Left colon (tissue), 2 donors: Measurements from ENCODE around the gene GALNT12. TPM values are rescaled to one million over a fixed set of nuclear protein-coding genes. Genes with fewer than 3 reads are reported as not detected.

ENCODE experiments used
- ATAC-seq: fragments of 200-7000 bp; cut with Tn5 transposase; one replicate; pipeline ENCODE4 v1.9.1; 2020; ENCODE audit warnings: mild to moderate bottlenecking, moderate library complexity
- DNase-seq, 2 donors: peaks; one replicate each; pipeline ENCODE4 v3.0.0-alpha.2; 2020
- intact Hi-C, 2 donors: fragments of 100-400 bp; cut with DNase I in 1 of 2; cut with micrococcal nuclease in 1 of 2; formaldehyde crosslinking; loops; one replicate each; pipeline versions ENCODE4 v1.11.2 to v1.14.0; 2022; cut with DNase I, micrococcal nuclease
- total RNA-seq, 2 donors: library from RNA; stranded (reverse); fragmentation: NEBNext Ultra II Directional; extraction: Animal tissue kit (Norgen Biotek cat#: 25700); gene quantifications; one replicate each; pipeline ENCODE4 v1.2.1, GENCODE V29; 2021
- donor health status: DM: no; HTN: no; CAD: no.
- donor health status: DM: yes; HTN: yes; CAD: no.

The GALNT12 gene
- total RNA-seq, 2 donors from 2014 or later: 115 to 156 TPM

DNA sequence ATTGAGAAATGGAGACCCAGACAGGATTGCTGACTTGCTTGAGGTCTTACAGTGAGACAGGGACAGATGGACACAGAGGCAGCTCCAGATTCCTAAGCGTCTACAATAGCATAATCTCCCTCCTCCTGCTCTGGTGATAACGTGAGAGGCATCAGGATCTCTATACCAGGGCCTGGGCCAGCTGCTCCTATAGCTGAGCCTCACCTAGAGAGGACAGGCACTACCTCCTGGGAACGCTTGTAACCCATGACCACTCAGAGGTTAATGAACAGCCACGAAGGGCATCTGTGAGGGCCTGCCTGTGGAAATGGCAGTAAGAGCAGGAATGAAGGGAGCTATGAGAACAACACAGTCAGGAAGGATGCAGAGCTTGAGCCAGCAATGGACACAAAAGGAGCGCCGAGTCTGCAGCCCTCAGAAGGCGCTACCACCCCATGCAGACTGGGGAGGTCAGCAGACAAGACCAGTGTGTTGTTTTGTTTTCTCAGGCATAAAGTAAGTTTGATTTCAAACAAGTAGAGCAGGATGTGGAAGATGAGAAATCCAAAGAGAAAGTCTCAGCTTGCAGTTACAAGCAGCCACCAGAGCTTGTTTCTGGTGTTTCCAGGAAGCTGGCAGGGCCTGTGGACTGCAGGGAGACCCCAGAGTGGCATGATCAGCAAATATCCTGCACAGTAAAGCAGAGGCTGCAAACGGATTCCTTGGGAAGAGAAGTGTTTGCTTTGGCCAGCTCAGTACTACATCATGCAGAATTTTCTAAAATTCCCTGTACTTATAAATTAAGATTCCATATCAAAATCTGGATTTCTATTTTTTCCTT lies 28.5 kb upstream of the GALNT12 start:
- intact Hi-C loops: loop anchor here in 1 of 2 donors (10.0 kb wide), 1 partner anchor 464 kb away; no protein-coding TSS in a partner anchor
- ATAC-seq: peak; percentile 30

DNA sequence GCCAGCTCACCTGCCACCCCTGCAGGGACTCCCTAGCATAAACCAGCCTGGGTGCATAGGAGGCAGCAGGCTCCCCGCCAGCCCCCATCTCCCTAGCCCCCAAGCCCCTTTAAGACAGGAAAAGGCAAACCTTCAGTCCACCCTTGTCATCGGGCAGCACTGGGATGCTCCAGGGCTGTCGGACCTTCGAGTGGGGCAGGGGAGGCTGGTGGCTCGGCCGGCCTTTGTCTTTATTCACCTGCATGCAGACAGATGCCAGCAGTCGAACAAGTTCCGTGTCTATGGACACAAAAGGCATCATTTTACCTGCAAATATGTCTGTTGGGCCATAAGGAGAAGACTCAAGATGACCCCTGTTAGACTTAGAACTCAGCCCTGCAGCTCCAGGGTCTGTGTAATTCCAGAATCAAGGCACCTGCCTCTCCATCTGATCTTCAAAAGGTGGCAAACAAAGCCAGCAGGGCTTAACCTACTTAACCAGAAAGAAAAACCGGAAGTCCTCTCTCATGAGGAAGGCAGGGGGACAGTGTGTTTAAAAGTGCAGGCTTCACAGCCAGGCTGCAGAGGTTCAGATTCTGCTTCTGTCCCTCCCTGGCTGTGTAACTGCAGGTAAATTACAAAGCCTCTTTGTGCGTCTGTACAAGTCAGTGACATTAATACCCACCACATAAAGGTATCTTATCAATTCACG lies 27.3 kb upstream of the GALNT12 start:
- no peak for ATAC-seq
- DNase-seq: no peak
- intact Hi-C loops: no loop called here

More for the DNA sequence above, 28.5 kb upstream of the GALNT12 start:
- DNase-seq: no peak

DNA sequence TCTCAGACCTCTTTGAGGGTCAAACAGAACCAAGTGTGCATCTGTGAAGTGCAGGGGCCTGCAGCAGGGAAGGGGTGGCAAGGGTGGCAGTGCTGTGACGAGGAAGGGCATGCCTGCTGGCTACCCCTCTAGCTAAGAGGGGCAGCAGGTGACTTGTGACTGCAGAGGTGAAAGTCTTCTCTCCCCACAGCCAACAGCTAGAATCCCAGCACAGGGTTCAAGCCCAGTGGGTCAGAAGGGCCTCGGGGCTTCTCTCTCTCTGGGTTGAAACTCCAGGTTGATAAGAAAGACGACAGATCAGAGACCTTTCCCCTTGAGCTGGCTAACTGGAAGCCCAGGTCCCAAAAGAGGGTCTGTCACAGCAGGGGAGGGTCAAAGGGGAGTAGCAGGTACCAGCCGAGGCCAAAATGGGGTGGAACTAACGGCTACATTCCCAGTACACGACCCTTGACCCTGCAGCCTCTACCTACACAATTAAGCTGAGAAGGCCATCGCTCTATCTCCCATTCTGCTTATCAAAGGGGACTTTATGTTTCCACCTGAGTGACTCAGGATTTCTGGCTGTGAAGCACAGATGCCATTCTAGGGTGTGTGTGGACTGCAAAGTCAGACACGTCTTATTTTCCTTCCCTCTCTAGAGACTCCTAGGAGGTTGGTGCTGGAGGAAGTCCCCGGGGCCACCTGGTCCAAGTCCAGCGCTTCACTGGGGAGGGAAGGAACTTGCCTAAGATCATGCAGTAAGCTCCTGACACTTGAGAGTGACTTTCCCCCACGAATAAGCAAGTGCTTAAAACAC lies 25.7 kb upstream of the GALNT12 start:
- ATAC-seq (peak; percentile 92), DNase-seq (peak in 1 of 2 donors; percentile 80)
- intact Hi-C loops: no loop called here

DNA sequence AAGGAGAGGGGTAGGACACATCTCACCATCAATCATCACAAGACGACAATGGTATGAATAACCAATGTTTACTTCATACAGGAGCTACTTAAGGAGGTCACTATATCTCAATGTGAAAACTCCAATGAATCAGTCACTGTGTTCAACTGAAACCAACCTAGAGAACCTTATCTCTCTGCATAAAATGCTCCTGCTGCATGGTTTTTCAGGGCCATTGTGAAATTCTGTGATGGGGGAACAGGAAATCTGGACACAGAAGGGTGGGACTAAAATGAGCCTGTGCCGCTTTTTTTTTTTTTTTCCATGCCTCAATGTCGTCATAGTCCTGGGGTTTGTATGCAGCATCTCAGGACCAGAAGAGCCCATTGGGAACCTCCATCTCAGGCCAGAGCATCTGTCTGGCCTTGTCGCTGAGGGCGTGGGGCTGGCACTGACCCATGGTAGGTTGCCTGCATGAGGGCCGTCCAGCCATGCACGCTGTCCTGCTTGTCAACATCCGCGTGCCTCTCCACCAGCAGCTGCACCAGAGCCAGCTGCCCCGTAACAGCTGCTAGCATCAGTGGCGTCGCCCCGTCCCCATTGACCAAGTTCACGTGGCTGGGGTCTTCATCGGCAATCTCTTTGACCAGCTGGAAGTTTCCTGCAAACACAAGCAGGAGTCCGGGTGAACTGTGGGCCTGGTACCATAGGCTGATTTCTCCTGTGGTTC lies 23.8 kb upstream of the GALNT12 start:
- intact Hi-C loops: no loop called here
- no peak for ATAC-seq
- no peak for DNase-seq

DNA sequence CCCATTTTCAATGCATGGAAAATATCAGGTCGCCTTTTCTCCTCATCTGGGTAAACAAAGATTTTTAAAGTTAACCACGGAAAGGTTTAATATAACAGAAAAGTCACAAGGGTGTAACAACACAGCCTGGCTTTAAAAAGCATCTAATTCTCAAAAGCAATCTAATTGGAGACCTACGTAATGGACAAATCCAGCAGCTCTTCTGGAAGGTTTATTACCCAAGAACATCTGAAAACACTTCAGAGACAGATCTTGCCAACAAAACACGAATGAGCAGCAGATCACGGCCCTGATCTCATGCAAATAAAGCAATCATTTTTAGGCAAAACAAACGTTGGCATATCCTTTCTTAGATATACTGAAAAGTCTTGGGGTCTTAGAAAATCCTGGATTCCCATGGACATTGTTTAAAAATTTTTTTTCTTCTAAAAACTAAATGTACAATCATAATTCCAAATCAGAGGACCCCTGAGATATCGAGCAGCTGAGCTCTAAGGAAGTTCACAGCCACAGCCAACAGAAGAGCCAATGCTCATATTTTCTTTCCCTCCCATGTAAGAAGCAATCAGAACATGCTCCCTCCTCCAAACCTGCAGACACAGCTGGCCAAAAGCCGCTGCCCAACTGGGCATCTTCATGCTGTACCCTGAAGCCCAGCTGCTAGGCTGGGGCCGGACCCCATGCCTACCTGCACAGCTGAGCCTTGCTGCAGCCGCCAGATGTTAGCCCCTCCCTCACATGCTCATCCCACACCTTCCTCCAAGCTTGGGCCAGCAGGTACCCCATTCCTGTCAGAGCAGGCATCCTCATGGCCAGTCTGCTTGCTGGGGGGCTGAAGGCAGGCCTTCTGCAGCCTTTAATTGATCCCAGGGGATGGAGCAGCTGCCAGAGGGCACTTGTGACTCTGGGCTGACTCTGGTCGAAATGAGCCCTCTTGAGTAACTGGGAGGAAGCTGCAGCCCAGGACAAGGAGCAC lies 22.4 kb upstream of the GALNT12 start:
- DNase-seq (no peak), ATAC-seq (no peak)
- intact Hi-C loops: no loop called here

DNA sequence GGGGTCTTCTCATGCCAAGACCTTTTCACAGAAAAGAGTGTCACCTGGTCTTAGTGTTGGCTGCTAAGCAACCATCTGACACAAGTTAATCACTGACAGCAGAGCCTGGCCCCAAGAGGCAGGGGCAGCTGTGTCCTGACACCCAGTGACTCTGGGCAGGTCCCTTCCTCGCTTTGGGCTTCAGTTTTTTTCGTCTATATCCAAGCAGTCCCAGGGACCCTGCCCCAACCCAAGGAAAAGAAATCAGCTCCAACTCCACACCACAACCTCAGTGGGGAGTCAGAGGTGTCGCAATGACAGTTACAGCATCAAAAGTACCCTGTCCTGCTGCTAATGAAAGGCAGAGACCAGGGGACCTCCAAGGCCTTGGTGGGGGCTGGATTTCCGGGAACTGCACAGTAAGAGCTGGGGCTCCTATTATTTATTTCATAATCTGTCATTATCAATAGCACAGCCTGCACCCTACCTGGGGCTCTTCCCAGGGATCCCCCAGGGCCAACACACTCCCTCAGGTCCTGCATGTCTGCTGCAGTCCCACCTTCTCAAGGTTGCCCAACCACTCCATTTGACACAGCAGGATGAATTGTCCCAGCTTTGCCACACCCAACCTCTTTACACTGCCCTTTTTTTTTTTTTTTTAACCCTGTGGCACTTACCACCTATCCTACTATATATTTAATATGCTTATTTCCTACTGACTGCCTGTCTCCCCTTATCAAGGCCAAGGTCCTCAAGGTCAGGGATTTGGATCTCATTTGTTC lies 20.5 kb upstream of the GALNT12 start:
- ATAC-seq: peak; percentile 66
- intact Hi-C loops: no loop called here
- DNase-seq: no peak

DNA sequence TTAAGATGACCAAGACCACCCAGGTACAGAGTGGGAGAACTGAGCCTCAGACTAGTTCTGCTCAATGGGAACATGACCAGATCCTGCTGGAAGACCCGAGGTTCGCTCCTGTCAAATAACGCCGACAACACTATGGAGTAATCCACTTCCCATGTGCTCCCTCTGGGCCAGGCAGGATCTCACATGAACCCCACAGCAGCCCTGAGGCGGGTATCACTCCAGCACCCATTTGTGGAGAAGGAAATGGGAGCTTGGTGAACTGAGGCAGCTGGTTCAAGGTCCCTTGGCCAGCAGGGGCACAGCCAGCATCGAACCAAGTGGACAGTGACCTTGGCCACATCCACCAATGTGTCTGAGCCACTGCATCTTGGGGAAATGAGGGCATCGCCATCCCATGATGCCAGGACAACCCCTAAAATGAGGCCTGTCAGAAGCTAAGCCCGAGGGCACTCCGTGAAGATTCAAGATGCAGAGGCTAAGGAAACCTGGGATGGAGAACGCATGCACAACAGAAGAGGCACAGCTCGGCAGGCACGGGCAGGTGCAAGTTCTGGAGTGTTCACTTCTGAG lies 19.6 kb upstream of the GALNT12 start:
- ATAC-seq (no peak), DNase-seq (no peak)
- intact Hi-C loops: no loop called here

DNA sequence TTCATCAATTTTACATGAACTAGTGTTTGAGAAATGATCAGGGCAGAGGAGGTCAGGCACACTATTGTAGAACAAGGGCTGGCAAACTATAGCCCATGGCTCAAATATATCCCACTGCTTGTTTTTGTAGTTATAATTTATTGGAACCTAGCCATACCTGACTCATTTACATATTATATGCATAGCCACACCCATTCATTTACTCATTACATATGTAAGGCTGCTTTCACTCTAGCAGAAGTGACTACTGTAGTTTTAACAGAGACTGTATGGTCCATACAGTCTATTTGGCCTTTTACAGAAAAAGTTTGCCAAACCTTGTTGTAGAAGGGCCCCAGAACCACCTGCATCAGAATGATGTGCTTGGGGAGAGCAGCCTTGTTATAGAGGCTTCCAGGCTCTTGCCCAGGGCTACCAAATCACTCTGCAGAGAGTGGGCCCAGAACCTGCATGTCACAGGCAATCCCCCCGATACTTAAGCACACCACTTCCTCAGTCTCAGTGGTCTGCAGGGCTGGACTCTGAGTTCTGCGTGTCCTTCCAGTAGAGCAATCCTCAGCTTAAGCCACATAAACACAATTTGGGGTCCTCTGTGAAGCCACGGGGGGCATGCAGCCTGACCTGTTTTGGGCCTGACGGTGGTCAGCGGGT lies 17.9 kb upstream of the GALNT12 start:
- no peak for DNase-seq
- ATAC-seq: no peak
- intact Hi-C loops: no loop called here

DNA sequence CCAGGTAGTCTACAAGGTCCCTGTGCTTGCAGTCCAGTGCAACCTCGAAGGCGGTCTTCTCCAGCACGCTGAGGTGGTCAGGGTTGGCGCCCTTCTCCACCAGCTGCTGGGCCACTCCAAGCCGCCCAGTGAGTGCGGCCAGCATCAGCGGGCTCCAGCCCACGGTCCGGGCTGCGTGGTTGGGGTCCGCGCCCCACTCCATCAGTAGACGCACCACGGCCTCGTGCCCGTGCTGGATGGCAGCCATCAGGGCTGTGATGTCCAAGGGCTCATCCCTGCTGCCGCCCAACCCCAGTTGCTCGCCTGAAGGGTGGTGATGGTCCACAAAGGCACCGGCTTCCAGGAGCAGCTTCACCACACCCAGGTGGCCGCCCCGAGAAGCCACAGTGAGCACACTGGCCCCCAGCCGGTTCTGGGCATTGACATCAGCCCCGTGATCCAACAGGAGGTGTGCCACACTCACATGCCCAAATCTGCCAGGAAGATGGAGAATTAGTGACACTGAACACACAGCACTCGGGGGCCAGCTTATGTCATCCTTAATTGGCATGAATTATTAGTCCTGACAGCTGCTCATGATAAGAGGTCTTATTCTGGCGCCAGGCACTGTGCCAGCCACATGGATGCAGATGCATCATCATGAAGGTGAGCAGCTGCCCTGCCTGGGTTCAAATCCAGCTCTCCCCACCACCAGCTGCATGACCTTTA lies 17.2 kb upstream of the GALNT12 start:
- no peak for ATAC-seq
- no peak for DNase-seq
- intact Hi-C loops: no loop called here

DNA sequence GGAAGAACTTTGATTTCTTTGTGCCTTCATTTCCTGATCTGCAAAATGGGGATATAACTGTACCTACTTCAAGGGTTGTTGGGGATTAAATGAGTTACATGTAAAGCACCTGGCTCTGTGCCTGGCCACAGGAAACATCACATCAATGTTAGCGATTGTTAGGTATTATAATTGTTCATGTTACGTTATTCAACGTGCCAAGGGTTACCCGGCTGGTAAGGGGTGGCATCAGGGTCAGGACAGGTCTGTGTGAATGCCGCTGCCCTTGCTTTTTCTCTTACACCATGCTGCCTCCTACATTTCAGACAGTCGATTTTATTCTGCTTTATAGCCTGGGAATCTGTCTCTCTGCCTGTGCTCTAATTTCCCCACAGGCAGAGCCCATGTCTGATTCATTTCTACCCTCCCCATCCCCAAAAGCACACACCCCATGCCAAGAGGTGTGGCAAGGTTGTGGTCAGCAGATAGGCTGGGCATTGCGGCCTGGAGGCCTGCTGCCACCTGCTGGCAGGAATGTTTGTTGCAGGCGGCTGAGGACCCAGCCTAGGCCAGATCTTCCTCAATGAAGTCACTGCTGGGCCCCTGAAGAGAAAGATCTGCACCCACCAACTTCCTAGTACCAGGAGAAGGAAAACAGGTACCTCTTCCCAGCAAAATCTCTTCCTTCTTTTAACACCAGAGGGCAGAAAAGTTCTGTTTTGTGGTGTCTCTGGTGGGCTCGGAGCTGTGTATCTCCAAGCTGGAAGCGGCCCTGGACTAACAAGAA lies 16.4 kb upstream of the GALNT12 start:
- intact Hi-C loops: no loop called here
- peak; percentile 78 to 80 for DNase-seq
- ATAC-seq: peak; percentile 85

DNA sequence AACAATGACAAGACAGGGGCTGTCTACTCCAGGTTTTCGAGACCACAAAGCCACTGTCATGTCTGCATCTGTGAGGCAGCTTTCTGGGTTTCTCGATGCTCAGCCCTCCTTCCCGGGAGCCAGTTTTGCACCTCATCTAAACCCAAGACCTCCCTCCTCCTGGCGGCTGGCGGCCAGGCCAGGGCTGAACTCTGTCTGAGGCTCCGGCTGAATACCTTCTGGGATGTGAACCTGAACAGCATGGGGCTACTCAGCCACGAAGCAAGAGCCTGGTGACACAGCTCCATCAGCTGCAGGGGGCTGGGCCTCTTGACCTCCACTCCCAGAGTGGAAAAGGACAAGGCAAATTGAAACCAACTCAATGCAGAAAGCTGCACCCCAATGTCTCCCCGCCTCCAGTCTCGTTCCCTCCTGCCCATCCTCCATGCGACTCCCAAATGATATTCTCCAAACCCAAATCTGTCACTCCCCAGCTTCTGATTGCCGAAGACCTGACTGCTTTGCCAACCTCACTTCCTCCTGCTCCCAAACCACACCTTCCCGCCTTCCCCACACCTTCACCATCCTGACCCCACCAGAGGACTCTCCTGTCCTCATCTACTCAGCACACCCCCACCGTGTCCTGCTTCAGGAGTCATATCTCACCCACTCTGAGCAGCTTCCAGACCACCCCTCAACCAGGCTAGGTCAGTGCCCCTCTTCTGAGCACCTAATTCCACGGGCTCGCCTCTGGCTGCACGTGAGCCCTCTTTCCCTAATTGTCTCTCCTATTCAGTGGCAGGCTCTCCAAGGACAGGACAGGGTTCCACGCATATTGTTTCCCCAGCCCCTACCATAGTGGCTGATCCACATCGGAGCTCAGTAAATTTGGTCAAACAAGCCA lies 15.6 kb upstream of the GALNT12 start:
- intact Hi-C loops: no loop called here
- ATAC-seq (no peak), DNase-seq (no peak)

DNA sequence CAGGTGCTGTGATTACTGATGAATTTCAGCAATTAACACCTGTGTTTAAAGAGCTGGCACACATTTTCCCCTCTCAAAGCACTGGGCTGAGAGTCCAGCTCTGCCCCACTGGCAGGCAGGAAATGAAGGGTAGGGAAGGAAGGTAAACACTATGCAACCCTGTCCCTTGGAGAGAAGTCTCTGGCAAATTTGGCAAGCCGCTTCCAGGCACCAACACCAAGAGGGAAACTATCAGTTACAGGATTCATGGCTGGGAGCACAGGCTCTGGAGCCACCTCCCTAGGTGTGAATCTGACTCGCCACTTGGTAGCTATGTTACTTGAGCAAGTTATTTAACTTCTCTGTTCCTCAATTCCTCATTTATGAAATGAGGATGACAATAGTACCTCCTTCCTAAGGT lies 14.4 kb upstream of the GALNT12 start:
- no peak for DNase-seq
- intact Hi-C loops: no loop called here
- no peak for ATAC-seq

DNA sequence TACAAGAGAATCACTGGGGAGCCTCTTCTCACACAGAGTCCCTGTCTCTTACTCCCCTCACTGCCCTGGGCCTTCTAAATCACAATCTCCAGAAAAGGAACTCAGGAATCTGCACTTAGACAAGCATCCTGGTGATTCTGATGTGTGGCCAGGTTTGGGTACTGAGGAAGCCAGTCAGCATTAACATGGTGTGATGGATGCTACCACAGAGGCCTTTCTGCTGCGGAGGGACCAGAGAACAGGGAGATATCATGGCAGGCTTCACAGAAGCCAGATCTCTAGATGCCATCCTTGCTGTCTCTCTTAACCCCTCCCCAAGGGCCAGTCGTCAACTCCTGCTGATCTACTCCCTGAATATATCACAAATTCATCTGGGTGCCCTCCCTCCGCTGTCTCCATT lies 12.7 kb upstream of the GALNT12 start:
- DNase-seq (no peak), ATAC-seq (no peak)
- intact Hi-C loops: no loop called here

DNA sequence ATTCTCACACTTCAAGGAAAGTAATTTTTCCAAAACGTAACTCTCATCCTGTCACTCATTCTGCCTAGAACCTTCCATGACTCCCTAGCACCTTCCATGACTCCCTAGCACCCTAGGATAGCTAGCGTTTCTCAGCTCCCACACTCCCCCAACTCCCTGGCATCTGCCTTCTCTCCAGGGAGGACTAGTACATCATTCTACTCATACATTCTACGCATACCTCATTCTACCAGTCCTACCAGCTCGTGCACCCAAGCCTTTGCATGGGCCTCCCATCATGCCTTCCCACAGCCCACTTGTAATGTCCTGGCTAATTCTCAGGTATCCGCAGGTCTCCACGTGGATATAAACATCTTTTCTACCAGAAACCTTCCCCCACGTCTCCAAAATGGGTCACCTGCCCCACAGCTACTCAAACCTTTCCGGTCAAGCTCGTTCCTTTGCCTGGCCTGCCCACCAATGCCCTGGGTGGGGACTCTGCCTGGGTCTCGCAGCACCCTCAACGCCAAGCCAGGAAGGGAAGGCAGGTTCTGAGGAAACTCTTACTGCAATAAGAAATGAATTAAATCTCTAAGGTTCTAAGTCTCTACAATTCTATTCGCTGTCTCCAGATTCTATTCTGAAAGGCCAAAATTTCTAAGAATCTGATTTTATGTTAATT lies 12.0 kb upstream of the GALNT12 start:
- ATAC-seq: no peak
- intact Hi-C loops: no loop called here
- DNase-seq: no peak
